ENCODE measurements around the gene WHRN.
A peak's percentile ranks its signal among the peaks of the same experiment; 100 is the strongest.

Gene WHRN

GRCh38 chr9:114375386-114376175 lies 129.7 kb downstream of the WHRN start:
- DNase-seq, result no peak

DNA sequence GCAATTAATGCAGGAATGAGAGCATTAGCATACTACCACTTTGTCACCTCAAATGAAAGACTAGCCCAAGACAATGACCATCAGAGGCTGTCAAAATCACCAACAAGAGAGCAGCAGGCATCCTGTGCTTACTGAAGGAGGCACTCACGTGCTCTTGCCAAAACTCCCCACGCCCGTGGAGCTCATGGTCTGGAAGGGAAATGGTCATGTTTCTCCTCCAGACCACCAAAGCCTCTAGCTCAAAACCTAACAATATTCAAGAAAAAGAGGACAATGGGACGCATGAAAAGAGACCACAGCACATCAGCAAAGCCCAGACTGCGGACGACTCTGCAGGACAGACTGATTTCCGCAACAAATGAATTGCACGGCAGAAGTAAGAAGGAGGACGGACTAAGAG lies 130.3 kb downstream of the WHRN start:
- no peak for DNase-seq

DNA sequence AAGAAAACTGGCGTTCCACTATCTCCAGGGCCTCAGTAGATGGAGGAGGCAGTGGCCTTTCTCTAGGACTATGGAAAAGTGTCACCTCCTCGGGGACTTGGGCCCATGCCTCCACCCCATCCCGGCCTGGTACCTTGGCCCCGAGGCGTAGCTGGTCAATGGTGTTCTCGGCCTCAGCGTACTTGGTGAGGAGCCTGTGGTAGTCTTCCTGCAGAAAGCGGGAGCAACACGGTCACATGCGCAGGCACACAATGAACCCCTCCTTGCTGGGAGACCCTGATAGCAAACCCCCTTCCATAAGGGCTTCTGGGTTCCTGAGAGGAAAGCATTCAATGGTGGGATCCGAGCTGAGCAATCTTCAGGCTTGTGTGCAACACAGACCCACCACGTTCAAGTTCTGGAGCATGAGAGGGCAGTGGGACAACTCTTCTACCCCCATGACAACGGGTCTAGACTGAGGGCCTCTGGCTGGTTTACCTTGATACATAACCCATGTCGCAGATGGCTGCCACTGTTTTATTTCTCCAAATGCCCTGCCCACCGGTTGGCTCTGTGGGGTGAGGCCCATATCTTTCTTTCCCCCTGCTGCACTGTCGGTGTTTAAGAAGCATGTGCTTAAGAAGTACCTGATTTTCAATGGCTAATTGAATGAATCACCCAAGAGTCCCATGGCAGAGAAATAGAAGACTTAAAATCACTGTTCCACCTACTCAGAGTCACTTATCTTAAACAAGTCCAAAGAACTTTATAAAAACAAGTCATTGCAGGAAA lies 131.1 kb downstream of the WHRN start:
- DNase-seq, result no peak

DNA sequence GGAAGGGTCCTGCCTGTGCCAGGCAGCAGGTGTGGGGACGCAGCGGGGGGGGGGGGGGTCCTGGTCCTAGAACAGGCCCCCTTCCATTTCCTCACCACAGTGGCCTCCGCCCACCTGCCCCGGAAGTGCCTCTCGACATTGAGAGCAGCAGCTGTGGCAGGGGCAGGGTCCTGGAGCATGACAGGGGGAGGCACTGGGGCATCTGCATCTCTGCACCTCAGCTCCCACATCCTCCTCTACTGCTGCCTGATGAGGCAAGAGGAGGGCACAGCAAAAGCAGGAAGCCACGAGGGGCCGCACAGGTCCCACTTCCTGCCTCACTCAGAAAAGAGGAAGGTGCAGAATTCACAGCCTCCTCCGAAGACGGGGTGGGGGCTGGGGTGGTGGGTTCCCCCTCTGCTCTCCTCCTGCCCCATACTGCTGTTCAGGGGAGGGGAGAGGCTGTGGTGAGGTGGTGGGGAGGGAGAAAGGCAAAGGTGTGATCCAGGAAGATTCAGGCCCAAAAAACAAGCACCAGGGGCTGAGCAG lies 132.3 kb downstream of the WHRN start:
- DNase-seq, result peak; percentile 99

DNA sequence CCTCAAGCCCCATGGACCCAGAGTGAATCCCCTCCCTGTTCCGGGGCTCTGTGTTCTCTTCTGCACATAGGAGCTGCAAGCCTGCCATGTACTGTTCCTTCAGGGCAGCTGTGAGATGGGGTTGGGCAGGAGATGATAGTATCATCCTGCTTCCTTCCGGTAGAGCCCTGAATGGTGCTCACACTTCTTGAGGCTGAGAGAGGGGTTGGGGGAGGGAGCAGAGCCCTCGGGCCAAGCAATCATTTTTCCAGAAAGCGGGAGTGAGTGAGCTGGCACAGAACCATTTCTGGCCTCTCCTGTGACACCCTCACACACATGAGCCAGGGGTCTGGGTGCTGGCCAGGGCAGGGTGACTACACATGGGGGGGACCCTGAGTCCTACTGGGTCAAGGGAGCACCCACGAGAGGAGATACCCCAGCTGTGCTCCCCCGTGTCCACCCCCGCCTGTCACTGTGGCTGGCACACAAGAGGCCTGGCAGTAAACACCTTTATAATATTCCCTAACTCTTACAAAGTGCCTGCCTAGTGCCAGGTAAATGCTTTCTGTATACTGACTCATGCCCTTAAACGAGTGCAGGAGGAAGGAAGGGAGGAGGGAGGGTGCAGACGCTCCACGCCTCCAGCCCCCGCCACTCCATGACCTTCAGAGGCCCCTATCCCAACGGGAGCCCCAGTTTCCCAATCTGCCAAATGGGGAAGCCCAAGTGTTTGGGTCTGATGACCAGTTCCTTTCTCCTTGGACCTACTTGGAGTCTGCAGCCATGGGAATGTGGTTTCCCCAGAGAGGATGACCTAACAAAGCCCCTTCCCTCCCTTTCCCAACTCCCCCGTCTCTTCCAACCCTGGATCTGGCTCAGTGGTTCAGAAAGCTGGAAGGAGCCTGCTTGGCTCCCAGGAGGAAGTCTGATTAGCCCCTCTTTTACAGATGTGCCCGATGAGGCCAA lies 133.0 kb downstream of the WHRN start:
- peak; percentile 47 for DNase-seq

DNA sequence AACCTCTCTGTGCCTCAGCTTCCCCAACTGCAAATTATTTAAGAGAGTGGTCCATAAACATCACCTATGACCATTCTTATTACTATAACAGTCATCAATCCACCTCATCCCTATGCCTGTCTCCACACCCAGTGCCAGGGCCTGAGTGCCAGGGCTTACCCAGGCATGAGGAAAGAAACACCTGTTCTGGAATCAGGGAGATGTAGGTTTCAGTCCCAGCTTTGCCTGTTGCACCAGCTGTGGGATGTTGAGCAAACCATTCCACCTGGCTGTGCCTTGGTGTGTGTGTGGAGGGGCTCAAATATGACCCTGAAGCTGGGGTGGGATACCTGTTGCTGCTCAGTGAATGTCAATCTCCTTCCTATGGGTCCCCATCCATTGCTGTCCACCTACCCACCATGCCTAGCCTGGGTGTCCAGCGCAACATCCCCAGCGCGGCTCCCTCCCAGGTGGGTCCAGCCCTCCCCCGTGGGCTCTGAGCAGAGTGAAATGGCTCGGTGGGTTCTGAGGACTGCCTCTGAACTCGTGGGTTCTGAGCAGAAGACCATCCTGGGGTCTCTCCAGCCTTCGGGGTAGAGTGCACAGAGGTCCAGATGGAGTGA lies 133.8 kb downstream of the WHRN start:
- DNase-seq, result no peak

GRCh38 chr9:114370968-114371320 lies 134.3 kb downstream of the WHRN start:
- DNase-seq, result no peak

- no peak for DNase-seq
Observed at GRCh38 chr9:114370251-114370967, 134.9 kb downstream of the WHRN start.

GRCh38 chr9:114369216-114370130 lies 135.8 kb downstream of the WHRN start:
- no peak for DNase-seq

GRCh38 chr9:114367772-114368569 lies 137.3 kb downstream of the WHRN start:
- no peak for DNase-seq

- no peak for DNase-seq
Observed at GRCh38 chr9:114367366-114367765, 137.9 kb downstream of the WHRN start.

- DNase-seq, result no peak
Observed at GRCh38 chr9:114366334-114367128, 138.7 kb downstream of the WHRN start.

GRCh38 chr9:114365194-114365593 lies 140.1 kb downstream of the WHRN start:
- DNase-seq, result no peak

DNA sequence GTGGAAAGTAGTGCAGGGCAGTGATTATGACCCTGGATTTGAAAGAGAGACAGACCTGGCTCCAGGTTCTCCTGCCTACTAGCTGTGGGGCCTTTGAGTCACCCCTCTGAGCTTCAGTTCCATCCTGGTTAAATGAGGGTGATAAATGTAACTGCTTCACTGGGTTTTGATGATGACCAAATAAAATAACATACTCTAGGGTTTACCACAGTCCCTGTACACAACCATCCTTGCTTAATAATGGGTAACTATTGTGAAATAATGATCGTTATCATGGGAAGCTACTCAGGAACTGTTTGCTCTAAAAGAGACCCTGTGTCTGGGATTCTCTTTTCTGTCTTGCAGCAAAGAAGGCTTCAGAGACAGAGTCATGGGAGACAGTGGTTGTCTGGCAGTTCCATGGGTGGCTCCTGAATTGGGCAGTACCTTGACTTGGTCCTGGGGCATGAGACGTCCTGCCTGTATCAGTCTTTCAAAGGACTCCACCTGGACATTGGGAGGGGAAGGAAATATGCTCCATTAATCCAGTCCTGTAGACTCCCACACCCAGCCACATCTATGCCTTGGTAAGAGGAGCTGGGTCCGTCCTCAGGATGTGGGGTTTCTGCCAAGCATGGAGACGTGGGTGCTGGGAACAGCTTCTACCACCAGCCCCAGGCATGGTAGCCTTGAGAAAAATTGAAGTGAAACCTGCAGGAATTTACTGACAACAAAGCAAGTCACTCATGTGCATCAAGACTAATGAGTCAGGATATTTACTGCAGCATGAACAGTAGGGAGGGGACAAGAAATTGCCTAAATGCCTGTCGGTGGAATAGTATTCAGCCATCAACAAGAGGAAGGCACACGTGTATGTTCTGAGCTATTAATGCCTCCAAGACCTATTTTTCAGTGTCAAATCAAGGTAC lies 140.9 kb downstream of the WHRN start:
- DNase-seq, result no peak

GRCh38 chr9:114363424-114363823 lies 141.8 kb downstream of the WHRN start:
- no peak for DNase-seq

GRCh38 chr9:114362394-114362793 lies 142.9 kb downstream of the WHRN start:
- no peak for DNase-seq

DNA sequence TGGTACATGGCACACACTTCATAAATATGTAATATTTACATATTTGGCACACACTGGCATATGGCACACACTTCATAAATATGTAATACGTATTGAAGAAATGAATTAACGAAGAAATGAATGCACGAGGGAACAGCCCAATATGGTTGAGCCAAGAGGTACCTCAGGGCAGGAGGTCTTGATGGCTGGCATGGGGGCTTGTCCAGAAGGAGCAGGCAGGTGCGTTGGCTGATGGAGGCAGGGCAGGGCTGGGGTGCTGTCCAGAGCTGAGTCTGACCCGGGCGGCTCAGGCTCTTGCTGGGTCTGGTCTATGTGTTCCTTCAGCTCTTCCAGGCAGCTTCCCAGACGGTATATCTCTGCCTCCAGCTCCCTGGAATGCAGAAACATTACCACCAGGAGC lies 143.7 kb downstream of the WHRN start:
- no peak for DNase-seq

- DNase-seq, result no peak
Observed at GRCh38 chr9:114359801-114360200, 145.5 kb downstream of the WHRN start.

Measured in GDM1 (cell line).